ENCODE data around the gene KRTAP12-3.

DNA sequence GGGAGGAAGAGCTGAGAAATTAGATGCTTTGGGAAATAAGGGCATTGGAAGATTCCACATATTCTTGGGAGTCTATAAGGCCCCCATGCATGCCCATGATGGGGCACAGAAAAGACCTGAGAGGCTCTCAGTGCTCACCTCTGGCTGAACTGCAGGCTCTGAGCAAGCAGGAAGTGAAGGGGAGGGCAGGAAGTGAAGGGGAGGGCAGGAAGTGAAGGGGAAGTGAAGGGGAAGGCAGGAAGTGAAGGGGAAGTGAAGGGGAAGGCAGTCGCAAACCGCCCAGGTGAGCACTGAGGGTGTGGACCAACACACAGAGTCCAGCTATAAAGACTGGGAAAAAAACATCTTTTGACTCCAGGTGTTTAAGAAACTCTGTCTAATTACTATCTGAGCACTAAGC, 27.3 kb upstream of the KRTAP12-3 start:
- TF ChIP-seq EZH2 (IDR thresholded peaks at IDR 0.05; ENCODE audit: insufficient read depth, poor library complexity, severe bottlenecking) (no peak), EZH2phosphoT487 (IDR thresholded peaks at IDR 0.05; ENCODE audit: insufficient read depth, low read depth) (no peak)
